ENCODE measurements around the gene EPN2. TPM values are rescaled to one million over a fixed set of nuclear protein-coding genes. Genes with fewer than 3 reads are reported as not detected.
"Not testable (repeated sequence)": the region's sequence is repeated elsewhere in the genome, so short reads cannot be mapped to it uniquely, and the experiment has no call there.

EPN2 gene
- total RNA-seq, 1 experiment from 2014 or later: 9.0 TPM

DNA sequence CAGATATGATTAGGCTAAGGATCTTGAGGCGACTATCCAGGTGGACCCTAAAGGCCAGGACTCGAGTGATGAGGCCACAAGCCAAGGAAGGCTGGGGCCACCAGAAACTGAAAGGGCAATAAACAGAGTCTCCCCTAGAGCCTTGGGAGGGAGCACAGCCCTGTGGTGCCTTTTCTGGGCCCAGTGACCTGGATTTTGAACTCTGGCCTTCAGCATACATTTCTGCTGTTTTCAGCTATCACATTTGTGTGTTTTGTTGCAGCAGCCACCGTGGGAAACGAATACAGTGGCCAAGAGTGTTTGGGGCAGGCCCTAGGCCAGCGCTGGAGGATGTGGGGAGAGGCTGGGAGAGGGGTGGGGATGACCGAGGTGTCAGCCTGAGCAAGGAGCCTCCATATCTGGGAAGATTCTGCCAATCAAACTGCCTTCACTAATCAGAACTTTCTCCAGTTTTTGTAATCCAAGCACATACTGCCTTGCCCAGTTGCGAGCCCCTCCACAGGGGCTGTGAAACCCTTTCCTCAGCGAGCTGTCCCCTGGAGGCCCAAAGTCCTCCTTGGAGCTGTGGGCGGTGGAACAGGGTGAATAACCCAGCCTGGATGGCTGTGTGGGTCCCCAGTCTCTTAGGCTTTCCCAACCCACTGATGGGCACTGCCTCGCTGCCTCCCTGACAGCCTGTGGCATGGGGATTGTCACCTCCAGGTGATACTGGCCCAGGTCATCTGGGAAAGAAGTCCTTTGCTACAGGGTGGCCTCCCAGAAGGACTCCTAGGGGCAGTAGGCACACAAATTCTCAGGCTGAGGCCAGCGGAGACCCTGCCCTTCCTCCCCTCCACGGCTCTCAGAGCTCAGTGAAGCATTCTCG, 108.6 kb downstream of the EPN2 start:
- no peak for DNase-seq (ENCODE audit: low read depth)

DNA sequence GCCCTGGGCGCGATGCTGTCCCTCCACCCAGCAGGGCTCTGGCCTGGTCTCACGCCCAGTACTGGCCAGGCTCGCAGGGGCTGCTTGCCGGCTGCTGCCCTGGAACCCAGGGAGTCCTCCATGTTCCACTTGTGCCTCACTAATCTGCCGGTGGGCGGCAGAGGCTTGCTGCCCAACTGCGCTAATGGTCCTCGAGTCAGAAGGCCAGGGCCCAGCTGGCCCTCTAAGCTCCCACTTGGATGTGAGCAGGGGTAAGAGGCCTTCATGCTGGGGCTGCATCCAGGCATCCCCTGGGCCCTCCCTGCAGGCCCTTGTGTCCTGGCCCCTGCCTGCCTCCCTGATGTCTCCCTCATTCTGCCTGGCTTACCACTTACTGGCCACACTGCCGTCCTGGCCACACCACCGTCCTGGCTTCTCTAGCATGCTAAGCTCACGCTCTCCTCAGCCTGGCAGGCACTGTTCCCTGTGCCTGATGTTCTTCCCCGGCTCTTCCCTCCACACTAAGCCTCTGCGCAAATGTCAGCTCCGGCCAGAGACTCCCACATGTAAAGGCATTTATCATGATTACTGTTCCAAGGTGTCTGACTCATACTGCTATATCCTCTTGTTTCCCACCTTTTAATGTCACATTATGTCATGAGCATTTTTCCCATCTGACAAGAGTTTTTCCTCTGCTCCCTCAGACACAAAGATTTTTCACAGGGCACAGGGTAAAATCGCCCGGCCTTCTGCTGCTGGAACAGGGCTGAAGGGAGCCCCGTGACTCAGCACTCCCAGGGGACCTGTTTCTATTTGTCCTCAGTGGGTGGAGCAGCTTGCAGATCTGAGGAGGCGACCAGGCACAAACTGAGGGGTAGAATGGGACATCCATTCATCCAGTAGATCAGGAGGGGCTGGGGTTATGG, 109.4 kb downstream of the EPN2 start:
- DNase-seq (ENCODE audit: low read depth): peak; percentile 86

DNA sequence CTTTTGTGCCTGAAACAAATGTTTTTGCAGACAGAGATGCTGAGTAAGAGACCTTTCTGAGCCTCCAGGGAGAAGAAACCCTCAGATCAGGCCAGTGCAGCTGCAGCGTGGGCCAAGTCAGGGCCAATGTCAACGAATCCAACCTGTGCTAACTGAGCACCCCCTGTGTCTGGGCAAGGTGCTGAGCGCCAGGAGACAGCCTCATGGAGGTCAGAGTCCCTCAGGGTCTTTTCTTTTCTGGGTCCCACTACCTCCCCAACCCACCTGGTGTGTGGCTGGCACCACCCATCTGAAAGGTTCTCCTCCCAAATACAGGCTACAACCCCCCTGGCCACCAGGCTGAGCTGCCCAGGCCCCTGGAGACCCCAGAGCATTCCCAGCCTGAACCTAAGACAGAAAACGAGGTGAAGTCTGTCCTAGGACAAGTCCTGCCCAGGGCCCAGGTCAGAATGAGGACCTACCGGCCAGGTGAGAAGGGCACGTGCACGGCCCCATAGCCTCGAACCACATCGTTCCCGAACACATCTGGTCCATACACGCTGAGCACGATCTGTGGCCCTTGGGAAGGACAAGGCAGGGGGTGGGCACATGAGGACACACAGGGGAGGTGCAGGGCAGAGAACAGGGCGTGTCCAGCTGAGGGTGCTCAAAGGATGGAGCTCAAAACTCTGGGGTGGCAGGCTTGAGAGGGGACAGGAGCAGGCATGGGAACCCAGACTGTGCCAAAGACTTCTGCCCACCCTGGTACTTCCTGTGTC, 110.3 kb downstream of the EPN2 start:
- DNase-seq (ENCODE audit: low read depth): no peak

DNA sequence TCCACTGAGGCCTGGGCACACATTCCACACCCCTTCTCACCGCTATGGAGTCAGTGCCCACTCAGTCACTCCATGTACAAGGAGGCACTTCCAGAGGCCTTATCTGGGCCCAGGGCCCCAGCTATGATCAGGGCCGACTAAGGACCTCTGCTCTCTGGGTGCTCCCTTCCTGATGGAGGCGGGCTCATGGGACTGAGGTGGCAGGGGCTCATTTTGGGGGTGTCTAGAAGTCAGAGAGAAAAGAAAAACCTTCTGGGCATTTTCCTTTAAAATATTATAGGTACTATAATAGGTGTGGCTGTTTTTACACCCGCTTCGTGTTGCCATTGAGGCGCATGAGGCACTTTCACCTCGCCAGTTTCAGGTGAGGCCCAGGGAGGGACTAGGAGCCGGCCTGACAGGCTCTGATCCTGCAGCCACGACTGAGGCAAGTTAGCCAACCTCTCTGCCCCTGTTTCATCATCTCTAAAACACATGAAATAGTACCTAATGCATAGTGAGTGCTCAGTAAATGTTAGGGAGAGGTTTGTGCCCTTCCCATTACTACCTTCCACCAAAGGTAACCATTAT, 111.0 kb downstream of the EPN2 start:
- DNase-seq (ENCODE audit: low read depth): no peak

DNA sequence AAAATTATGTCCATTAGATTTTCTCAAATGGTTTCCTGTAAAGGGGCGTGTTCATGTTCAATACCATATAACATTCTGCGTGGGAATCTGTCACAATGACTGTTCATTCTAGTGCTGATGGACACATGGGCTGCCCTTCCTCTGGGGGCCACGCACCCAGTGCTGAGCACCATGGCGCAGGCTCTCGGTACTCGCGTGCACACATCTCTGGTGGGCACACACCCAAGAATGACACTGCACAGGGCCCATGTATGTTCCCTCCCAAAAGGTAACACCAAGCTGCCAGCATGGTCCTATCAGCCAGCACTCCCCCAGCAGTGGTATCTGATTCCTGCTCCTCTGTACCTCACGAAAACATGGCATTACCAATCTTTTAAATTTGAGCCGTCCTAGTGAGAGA, 111.6 kb downstream of the EPN2 start:
- DNase-seq (ENCODE audit: low read depth): no peak

DNA sequence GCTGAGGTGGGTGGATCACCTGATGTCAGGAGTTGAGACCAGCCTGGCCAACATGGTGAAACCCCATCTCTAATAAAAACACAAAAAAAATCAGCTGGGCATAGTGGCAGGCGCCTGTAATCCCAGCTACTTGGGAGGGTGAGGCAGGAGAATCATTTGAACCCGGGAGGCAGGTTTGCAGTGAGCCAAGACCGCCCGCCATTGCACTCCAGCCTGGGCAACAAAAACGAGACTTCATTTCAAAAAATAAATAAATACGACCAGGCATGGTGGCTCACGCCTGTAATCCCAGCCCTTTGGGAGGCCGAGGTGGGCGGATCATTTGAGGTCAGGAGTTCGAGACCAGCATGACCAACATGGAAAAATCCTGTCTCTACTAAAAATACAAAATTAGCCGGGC, 116.2 kb downstream of the EPN2 start:
- DNase-seq (ENCODE audit: low read depth): not testable (repeated sequence)

DNA sequence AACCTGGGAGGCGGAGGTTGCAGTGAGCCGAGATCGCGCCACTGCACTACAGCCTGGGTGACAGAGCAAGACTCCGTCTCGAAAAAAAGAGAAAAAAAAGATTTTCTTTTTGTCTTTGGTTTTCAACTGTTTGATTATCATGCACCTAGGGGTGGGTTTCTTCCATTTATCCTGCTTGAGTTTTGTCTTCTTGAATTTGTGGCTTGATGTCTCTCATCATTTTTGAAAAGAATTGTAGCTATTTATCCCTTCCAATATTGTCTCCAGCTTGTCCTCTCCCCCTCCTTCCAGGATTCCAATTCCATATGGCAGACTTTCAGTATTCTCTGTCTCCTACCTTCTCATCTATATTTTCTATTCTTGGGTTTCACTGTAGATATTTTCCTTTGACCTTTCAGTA, 117.6 kb downstream of the EPN2 start:
- no peak for DNase-seq (ENCODE audit: low read depth)

DNA sequence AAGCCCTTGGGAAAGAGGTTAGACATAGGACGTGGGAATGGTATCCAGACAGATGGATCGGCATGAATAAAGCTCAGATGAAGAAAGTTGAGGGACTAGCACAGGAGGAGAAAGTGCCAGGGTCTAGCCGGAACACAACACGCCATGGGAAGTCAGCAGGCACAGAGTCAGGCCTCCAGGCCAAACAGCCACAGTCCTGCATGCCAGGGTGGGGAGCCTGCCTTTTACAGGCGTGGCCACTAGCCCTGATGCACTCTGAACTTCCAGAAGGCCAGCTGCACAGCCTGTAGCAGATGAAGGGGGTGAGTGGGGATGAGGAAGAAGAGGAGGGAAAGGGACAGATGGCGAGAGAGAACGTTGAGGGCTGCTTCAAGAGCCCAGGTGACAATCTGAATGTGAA, 120.2 kb downstream of the EPN2 start:
- DNase-seq (ENCODE audit: low read depth): no peak

DNA sequence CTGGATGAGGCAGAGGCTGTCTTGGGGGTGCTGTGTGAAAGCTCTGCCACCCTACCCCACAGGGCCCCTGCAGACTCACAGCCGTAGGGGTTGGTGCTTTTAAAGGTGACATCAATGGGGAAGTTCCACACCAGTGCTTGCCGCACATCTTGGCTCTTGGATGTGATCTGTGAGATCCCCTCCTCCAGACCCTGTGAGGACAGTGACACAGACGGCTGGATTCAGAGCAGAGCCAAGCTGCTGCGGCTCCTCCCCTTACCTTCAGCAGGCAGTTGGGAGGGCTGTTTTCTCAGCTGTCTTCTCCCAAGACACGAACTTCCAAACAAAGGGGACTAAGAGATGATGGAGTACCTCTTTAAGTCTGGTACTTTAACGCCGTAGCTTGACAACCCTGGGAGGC, 120.6 kb downstream of the EPN2 start:
- DNase-seq (ENCODE audit: low read depth): no peak

DNA sequence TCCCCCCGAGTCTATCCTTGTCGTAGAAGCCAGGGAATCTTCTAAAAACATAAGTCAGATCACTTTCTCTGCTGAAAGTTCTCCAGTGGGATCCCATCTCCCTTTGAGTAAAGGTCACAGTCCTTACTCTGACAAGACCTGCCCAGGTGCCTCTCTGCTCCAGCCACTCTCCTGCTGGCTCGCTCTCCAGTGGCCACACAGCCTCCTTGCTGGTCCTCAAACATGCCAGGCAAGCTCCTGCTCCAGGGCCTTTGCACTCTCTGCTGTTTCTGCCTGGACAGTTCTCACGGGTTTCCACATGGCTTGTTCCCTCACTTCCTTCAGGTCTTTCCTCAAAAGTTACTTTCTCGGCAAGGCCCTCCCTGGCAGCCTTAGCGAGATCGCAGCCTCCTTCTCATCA, 122.0 kb downstream of the EPN2 start:
- no peak for DNase-seq (ENCODE audit: low read depth)

DNA sequence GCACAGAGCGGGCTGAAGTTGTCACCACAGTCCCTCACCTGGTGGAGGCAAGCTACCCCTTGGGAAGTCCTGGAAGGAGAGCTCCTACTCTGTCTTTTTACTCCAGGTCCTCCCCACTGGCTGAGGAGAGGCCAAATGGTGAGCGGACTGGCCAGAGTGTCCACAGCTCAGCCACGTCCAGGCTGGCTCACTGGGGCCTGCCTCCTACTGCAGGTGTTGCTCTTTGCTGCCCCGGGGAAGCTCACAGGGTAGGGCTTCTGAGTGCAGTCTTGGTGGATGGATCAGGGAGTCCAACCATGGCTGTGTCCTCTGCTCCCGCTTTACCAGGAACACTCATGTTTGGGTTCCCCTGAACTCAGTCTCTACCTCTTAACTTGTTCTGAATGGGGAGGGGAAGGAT, 122.7 kb downstream of the EPN2 start:
- DNase-seq (ENCODE audit: low read depth): no peak

DNA sequence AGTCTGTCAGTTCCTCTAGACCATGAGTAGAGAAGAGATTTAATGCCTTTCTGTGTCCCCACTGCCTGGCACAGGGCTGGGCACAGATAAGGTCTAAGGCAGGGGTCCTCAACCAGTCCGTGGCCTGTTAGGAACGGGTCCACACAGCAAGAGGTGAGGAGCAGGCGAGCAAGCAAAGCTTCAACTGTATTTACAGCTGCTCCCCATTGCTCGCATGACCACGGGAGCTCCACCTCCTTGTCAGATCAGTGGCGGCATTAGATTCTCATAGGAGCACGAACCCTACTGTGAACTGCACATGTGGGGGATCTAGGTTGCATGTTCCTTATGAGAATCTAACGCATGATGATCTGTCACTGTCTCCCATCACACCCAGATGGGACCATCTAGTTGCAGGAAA, 123.6 kb downstream of the EPN2 start:
- no peak for DNase-seq (ENCODE audit: low read depth)

DNA sequence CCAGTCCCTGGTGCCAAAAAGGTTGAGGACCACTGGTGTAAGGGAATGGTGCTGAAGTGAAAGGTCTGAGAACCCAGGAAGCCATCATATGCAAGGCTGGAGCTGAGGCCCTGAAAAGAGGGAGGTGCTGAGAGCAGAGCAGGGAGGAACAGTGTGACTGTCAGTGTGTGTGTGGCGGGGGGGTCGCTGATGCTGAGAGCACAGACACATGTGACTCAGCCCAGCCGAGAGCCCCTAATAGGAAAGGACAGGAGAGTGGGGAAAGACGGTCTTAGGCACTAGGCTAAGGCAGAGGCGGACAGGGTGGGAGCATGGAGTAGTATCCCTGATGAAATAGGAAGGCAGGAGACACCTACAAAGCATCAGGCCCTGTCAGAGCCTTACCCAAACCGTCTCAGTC, 124.2 kb downstream of the EPN2 start:
- no peak for DNase-seq (ENCODE audit: low read depth)

DNA sequence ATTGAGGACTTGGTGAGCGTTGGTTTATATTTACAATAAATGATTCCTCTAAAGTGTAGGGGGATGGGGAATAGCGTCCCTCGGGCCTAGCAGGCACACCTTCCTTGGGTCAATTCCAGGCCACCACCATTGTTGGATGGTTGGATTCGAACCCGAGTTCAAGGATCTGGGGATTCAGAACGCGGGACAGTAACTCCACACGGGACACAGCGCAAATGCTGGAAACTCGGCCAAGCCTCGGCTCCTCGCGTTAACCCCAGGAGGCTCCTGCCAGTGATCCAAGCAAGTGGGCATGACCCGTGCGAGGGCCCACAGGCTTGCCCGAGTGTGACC, 124.7 kb downstream of the EPN2 start:
- no peak for DNase-seq (ENCODE audit: low read depth)

DNA sequence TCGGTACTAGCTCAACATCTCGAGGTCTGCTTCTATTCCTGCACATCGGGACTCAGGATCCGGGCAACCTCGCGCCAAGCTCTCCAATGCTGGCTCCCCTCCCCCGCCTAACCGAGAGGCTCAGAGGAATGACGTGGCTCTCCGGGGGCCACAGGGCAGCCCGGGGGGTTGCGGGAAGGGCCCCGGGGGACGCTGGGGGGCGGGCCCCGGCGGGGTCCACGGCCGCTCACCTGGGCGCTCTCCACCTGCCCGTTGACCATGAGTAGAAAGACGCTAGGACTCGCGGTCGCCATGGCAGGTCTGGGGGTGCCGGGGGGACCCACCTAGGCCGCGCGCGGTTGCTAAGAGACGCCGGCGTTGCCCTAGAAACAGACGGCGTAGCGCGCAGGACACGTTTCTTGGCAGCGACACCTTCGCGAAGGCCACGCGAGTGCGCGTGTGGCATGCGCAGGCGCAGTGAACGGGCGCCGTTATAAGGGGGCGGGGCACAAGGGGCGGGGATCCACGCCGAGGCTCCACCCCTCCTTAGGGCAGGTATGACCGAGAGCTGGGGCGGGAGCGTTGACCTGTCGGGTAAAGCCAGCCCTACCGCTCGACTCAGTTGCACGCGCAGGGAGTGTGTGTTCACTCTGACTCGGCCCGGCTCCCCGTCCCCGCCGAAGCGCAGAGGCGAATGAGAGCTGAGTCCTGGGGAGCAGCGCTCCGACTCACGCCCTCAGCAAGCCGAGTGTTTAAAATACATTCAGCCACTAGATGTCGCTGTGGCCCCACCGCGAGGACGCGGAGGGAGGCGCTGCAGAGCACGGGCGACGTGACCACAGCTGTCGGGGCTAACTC, 125.3 kb downstream of the EPN2 start, which contains the start of gene B9D1:
Gene B9D1, minus strand, starts transcription at position 447 of the 837 bp plus-strand sequence. Its CDS starts 154 bp downstream, at position 293.
- DNase-seq (ENCODE audit: low read depth): peak; percentile 81

DNA sequence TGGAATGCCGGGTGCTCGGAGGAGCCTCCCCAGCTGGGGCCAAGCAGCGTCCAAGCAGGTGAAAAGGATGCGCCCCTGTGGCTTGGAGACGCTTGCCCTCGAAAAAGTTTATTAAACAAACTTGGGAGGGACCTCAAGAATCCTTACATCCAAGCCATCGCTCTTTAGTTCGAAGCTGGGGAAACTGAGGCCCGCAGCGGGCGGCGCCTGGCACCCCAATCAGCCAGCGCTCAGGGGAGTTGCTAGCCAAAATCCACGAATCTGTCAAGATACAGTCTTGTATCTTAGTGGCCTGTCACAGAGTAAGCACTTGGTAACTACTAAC, 125.9 kb downstream of the EPN2 start:
- no peak for DNase-seq (ENCODE audit: low read depth)

DNA sequence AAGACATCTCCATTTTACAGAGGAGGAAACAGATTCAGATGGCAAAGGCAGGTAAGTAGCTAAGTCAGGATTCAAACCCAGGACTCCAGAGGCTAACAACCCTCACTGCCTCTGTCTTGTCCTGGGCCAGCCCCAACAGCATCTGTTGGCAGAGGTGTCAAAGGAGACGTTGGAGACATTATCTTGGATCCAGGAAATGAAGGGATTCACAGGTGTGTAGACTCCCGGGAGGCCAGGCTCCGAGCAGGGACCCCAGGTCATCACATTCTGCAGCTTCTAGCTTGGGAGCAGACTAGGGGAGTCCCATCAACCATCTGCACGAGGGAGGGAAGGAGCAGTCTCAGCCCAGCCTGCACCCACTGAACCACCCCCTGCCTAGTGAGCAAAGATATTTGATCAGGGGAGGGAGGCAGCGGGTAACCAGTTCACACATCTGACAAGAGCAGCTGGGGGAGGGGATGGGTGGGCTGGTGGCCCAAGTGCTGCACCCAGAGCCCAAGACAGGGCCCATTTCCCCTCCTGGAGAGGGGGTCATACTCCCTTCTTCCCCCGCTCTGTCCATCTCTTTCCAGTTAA, 126.4 kb downstream of the EPN2 start:
- no peak for DNase-seq (ENCODE audit: low read depth)

DNA sequence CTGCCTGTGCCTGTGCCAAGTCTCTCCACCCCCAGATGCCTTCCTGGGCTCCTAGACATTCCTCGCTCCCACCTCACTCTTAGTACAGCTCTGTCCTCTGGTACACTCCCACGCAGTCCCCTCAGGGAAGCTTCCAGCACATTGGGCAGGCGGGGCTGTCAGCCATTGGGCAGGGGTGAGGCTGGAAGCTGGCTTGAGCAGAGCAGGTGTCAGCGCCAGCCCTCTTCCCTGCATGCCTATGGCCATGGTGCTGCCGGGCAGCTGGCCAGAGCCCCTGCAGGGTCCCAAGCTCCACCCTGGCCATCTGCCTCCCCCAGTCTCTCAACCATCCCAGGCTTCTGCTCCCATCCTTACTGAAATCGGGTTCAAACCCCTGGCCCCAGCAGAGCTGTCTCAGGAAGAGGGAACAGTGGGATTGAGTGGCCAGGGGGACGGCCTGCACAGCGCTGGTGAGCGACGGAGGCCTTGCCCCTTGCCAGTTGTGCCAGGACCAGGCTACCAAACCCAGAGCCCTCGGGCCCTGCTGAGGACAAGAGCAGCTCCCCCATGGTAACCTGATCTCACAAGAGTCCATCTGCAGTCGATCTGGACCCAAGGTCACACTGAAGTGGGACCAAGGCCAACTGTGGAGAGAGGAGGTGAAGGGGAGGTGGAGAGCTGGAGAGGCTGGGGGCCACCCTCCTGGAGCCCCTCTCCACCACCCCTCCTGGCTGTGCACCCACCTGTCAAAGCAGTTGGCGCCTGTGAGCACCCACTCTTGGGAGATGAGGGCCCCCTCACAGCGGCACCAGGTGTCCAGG, 127.7 kb downstream of the EPN2 start:
- DNase-seq (ENCODE audit: low read depth): peak; percentile 55

DNA sequence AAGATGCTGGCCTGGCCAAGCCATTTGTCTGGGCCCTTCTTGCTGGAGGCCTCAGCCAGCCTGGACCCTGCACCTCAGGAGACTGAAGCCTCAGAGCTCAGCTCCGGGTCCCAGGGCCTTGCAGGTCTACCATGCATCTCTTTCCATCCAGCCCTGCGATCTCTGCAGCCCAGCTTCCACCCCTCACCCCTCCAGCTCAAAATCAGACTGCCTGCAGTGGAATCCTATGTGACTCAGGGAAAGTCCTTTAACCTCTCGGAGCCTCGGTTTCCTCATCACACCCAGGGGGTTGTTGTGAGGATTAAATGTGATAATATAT, 128.3 kb downstream of the EPN2 start:
- no peak for DNase-seq (ENCODE audit: low read depth)

Measured in RPMI7951 (cell line).